ENCODE data around the gene PLEKHA6.

Gene PLEKHA6

DNA sequence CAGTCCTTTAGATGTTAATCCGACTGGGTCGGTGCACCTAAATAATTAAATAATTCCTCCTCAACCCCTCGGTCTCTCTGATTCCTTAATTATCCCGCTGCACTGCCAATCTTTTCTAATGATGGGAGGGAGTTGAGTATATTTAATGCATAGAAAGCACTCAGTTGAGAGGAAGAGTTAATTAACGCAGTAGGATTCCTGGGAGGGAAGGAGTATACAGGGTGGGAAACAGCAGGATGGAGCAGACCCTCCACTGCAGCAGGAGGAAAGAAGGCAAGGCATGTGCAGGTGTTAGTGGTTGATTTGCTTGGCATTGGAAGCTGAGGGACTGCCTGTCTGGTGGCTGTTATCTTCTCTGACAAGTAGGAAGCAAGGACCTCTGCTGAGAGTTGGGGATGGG is 183.7 kb downstream of the PLEKHA6 start:
- no peak for DNase-seq

DNA sequence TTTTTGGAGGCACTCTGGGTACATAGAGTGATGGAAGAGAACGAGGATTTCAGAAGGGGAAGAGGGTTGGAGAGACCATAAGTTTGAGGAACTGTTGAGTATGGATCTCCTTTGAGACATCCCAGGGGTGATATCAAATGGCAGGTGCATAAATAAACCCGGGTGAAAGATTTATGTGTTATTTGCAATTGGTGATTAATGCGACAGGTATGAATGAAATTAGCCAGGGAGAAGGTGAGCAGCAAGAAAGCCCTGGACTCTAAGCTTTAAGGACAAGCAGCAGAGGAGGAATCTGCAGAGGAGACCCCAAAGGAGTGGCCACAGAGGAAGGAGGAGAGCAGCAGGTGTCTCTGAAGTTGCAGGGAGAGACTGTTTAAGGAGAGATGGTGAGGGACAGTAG is 184.8 kb downstream of the PLEKHA6 start:
- no peak for DNase-seq

DNA sequence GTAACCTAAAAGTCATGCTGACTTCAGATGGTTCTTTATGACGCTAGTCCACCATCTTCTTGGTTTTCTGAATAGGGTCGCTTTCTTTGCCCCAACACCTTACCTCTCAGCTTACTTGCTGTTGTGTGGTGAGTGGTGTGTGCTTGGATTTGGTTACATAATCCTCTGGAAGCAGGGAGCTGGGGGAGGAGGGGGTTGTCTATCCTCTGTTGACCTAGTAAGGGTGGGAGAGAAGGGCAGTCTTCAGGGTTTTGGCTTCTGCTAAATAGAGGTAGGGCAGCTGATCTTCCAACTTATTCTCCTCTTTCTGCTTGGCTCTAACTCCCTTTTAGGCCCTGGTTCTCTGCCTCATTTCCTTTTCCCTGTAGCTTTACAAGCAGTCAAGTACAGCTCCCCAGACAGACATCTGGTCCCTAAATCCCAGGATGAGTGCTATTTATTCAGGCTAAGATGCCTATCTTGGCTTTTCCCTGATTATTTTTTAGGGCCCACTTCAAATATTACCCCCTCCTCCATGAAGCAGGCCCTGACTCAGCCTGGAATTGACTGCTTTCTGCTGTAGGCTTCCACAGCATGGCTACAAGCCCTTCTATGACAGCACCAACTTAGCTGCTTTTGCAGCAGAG is 187.2 kb downstream of the PLEKHA6 start:
- no peak for DNase-seq

DNA sequence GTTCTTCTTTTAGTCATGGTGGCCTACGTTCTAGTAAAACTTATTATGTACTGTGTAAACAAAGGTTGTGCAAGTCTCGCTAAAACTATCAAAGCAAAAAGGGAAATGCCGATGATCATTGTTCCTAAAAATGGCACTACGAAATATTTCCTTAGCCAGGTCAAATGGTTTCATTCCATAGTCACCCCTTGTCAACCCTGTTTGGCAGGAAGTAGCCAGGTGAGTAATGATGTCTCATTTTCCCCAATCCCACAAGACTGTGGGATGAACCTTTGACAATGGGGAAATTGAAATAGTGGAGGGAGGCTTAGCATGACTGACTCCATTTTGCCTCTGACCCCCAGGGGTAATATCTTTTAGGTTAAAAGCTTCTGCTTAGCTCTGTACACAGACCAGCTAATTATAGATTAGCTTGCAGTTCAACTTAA is 188.0 kb downstream of the PLEKHA6 start:
- DNase-seq = no peak

DNA sequence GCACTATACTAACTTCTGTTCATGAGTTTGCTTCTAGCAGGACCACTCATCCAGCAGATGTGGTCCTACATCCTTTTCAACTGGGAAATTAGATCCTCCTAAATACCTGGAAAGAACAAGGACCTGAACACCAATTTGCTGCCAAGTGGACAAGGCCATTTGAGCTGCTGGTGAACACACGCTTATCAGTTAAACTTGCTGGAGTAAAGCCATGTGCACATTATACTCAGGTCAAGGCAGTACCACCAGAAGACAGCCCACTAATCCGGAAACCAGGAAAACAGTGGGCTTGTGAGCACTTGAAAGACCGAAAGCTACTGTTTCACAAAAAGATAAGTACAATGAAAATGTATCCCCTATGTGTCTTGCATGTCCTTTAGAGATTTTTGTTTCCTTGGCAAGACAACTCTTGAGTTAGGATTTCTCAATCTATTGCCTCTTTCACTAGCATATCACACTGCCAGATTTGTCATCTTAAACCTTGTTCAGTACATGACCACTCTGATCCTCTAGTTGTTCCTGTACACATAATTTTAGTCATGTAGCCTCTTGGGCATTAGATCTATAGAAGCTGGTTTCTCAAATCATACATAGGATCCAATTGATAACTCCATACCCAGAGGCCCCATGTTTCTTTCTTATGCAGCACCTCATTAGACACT is 189.1 kb downstream of the PLEKHA6 start:
- no peak for DNase-seq

DNA sequence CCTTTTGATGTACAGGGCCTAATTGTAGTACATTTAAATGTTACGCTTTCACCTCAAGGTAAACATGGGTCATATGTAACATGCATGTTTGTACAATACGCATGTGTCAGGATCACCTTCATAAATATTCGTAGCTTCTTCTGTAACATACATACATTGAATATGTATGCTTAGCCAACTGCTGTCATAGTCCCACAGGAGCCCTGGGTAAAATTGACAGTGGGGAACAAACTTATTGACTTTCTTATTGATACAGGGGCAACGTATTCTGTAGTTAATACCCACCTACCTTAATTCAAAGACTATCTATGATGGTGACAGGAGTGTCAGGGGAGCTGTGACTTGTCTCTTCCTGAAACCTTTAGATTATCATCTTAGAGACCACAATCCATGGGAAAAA is 189.9 kb downstream of the PLEKHA6 start:
- DNase-seq = no peak

Measured in NCI-H2171 (cell line).